Common myeloid progenitor, CD34-positive (primary cell): ENCODE measurements around the gene PMCH.
"Not testable (repeated sequence)": the region's sequence is repeated elsewhere in the genome, so short reads cannot be mapped to it uniquely, and the experiment has no call there.

Source experiments
- CTCF ChIA-PET: fragments of 350-600 bp; sonication (Branson Sonifier 250); formaldehyde crosslinking; loops from one replicate; lab custom pipeline; 2021; ENCODE audit warnings: antibody characterized with exemption; lab: Charles Lee
- POLR2A ChIA-PET: fragments of 350-600 bp; sonication (Branson Sonifier 250); formaldehyde crosslinking; loops from one replicate; lab custom pipeline; 2021; ENCODE audit warnings: antibody characterized with exemption; lab: Charles Lee
- DNase-seq, 3 donors: peaks; one replicate each; pipeline versions ENCODE4 v3.0.0 to v3.0.0-alpha.2; 2013
- H3K27ac ChIP-seq, 2 experiments: 1 replicate in 1 of 2; 2 replicates in 1 of 2; pipeline ENCODE4 v1.7.0; 2013; ENCODE audit warnings: inconsistent platforms in 2 of 2, low read length in 2 of 2, mild to moderate bottlenecking in 2 of 2, low read depth in 1 of 2, moderate library complexity in 1 of 2; ENCODE audit not compliant: severe bottlenecking in 2 of 2, insufficient read depth in 1 of 2, poor library complexity in 1 of 2
- H3K27me3 ChIP-seq, 5 experiments: replicated peaks in 2 of 5; 1 replicate in 3 of 5; 2 replicates in 2 of 5; pipeline versions ENCODE4 v1.6.1 to v1.7.0; 2013; ENCODE audit warnings: low read length in 4 of 5, mild to moderate bottlenecking in 2 of 5, moderate library complexity in 2 of 5, inconsistent platforms in 1 of 5; ENCODE audit not compliant: insufficient read depth in 5 of 5, control insufficient read depth in 4 of 5
- H3K36me3 ChIP-seq, 4 experiments: 1 replicate in 2 of 4; 2 replicates in 2 of 4; pipeline versions ENCODE4 v1.6.1 to v1.7.0; 2013; ENCODE audit warnings: low read length in 3 of 4, control low read depth in 1 of 4, mild to moderate bottlenecking in 1 of 4; ENCODE audit not compliant: control insufficient read depth in 4 of 4, insufficient read depth in 4 of 4
- H3K4me1 ChIP-seq, 4 experiments: 1 replicate in 3 of 4; 2 replicates in 1 of 4; pipeline versions ENCODE4 v1.6.1 to v1.7.1; 2013; ENCODE audit warnings: low read length in 3 of 4, mild to moderate bottlenecking in 3 of 4, control low read depth in 1 of 4, inconsistent platforms in 1 of 4, moderate library complexity in 1 of 4; ENCODE audit not compliant: control insufficient read depth in 4 of 4, insufficient read depth in 4 of 4; ENCODE audit errors: control extremely low read depth in 1 of 4
- H3K4me3 ChIP-seq, 7 experiments: 1 replicate in 4 of 7; 2 replicates in 3 of 7; pipeline versions ENCODE4 v1.5.1 to v1.7.0; 2013; ENCODE audit warnings: mild to moderate bottlenecking in 7 of 7, low read length in 6 of 7, moderate library complexity in 6 of 7, inconsistent platforms in 2 of 7, low read depth in 2 of 7, control low read depth in 1 of 7; ENCODE audit not compliant: insufficient read depth in 4 of 7, control insufficient read depth in 1 of 7; ENCODE audit errors: extremely low read depth in 1 of 7
- H3K9me3 ChIP-seq, 5 experiments: 1 replicate in 4 of 5; 2 replicates in 1 of 5; pipeline versions ENCODE4 v1.6.1 to v1.7.1; 2013; ENCODE audit warnings: low read length in 4 of 5, mild to moderate bottlenecking in 2 of 5, inconsistent platforms in 1 of 5, low read depth in 1 of 5, moderate library complexity in 1 of 5; ENCODE audit not compliant: control insufficient read depth in 4 of 5, insufficient read depth in 2 of 5; ENCODE audit errors: control extremely low read depth in 1 of 5
- WGBS: methylation state at CpG from one replicate; pipeline ENCODE4 v1.1.5; 2013; ENCODE audit not compliant: insufficient coverage; 5-methylcytosine and 5-hydroxymethylcytosine counted together

The PMCH gene

GRCh38 chr12:102155206-102155605 lies 42.4 kb downstream of the PMCH start:
- H3K4me1 ChIP-seq, H3K27me3 ChIP-seq, H3K27ac ChIP-seq, H3K4me3 ChIP-seq, H3K9me3 ChIP-seq, POLR2A ChIA-PET, DNase-seq: not testable (repeated sequence)
- peaks cover 4 to 26% (median 10%) of the 10 kb centered on the region in 4 experiments for H3K36me3 ChIP-seq
- CTCF ChIA-PET, result interaction anchor here (0.6 kb wide), 1 partner anchor 329 kb away, joined by 3 read pairs; no protein-coding TSS in a partner anchor
- WGBS, result 100% methylated on average over 1 of the region's 3 CpGs

DNA sequence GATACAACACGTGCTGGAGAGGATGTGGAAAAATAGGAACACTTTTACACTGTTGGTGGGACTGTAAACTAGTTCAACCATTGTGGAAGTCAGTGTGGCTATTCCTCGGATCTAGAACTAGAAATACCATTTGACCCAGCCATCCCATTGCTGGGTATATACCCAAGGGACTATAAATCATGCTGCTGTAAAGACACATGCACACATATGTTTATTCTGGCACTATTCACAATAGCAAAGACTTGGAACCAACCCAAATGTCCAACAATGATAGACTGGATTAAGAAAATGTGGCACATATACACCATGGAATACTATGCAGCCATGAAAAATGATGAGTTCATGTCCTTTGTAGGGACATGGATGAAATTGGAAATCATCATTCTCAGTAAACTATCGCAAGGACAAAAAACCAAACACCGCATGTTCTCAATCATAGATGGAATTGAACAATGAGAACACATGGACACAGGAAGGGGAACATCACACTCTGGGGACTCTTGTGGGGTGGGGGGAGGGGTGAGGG lies 50.5 kb downstream of the PMCH start:
- H3K4me3 ChIP-seq, H3K9me3 ChIP-seq, POLR2A ChIA-PET, H3K4me1 ChIP-seq, CTCF ChIA-PET, H3K27me3 ChIP-seq, H3K27ac ChIP-seq, DNase-seq: not testable (repeated sequence)
- peaks cover 0 to 14% (median 3%) of the 10 kb centered on the region in 4 experiments for H3K36me3 ChIP-seq
- no CpG with 5 or more reads among the region's 4 CpGs for WGBS
